GM12892 (cell line): Measurements from ENCODE around the gene HECTD3.

Source experiments
- POLR2A ChIP-seq: IDR thresholded peaks from 2 replicates; pipeline ENCODE4 v1.6.1; 2011; ENCODE audit warnings: low read depth, low read length, control low read depth
- POLR2AphosphoS5 ChIP-seq: IDR thresholded peaks from 2 replicates; pipeline ENCODE4 v1.6.1; 2011; ENCODE audit warnings: low read depth, low read length, control low read depth

- no peak for TF ChIP-seq POLR2AphosphoS5
- no peak for TF ChIP-seq POLR2A
These were observed 46.4 kb upstream of the HECTD3 start for GRCh38 chr1:45057542-45057941.
